Activated T-cell treated with anti-CD3 and anti-CD28 coated beads, Interleukin-2, amount 50 U/mL, for 72 hours (primary cell): ENCODE measurements around the gene PWWP2A. TPM values are rescaled to one million over a fixed set of nuclear protein-coding genes. Genes with fewer than 3 reads are reported as not detected.

Experiments
- ATAC-seq, 2 donors: fragments of 150-1000 bp; cut with Tn5 transposase; replicated peaks in 1 of 2; 2 replicates each; pipeline ENCODE4 v1.10.0; 2021; ENCODE audit warnings: moderate library complexity in 2 of 2, mild to moderate bottlenecking in 1 of 2
- DNase-seq, 2 donors: peaks; one replicate each; pipeline ENCODE4 v3.0.0; 2021 to 2022; ENCODE audit warnings: mixed read lengths in 1 of 2
- H3K27ac Mint-ChIP-seq: one replicate; pipeline ENCODE4 v1.8.0; 2022; ENCODE audit warnings: mild to moderate bottlenecking, moderate library complexity, mixed read lengths
- H3K27me3 Mint-ChIP-seq: one replicate; pipeline ENCODE4 v1.8.0; 2022; ENCODE audit warnings: low read depth, mixed read lengths
- H3K36me3 Mint-ChIP-seq, 2 donors: one replicate each; pipeline ENCODE4 v1.8.0; 2022; ENCODE audit warnings: mixed read lengths in 2 of 2, mild to moderate bottlenecking in 1 of 2; ENCODE audit not compliant: insufficient read depth in 2 of 2
- H3K4me1 Mint-ChIP-seq: one replicate; pipeline ENCODE4 v1.8.0; 2022; ENCODE audit warnings: low read depth, mixed read lengths
- H3K4me3 Mint-ChIP-seq, 2 donors: one replicate each; pipeline ENCODE4 v1.8.0; 2022; ENCODE audit warnings: mild to moderate bottlenecking in 2 of 2, mixed read lengths in 2 of 2, moderate library complexity in 2 of 2
- H3K9me3 Mint-ChIP-seq, 2 donors: one replicate each; pipeline ENCODE4 v1.8.0; 2022; ENCODE audit warnings: mixed read lengths in 2 of 2
- total RNA-seq, 2 donors: library from RNA; stranded (reverse); gene quantifications; one replicate each; pipeline ENCODE4 v1.2.3, GENCODE V29; 2022

The PWWP2A gene
- total RNA-seq, 2 donors from 2014 or later: 14.9 to 21.3 TPM

DNA sequence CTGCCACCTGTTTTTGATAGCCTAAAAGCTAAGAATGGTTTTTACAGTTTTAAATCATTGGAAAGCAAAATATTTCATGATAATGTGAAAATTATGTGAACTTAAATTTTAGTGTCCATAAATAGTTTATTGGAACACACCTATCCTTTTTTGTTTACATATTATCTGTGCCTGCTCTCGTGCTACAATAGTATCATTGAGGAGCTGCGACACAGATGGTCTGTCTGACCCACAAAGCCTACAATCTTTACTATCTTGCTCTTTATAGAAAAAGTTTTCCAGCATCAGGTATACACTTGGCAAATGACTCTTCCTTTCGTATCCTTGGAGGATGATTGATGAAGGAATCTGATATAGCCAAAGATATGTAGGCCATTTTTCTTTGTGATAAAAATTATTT lies 70.2 kb downstream of the PWWP2A start:
- no peak for ATAC-seq
- H3K36me3 Mint-ChIP-seq: peaks cover 0 to 28% of the 10 kb centered on the region in 2 donors
- no peaks in the 10 kb centered on the region for H3K9me3 Mint-ChIP-seq
- H3K4me1 Mint-ChIP-seq: peaks cover 6% of the 10 kb centered on the region
- no peak overlapping the region for H3K4me3 Mint-ChIP-seq
- no peak for DNase-seq
- peak overlapping the region; percentile 80 for H3K27ac Mint-ChIP-seq
- H3K27me3 Mint-ChIP-seq: no peaks in the 10 kb centered on the region

GRCh38 chr5:160048131-160048530 lies 71.1 kb downstream of the PWWP2A start:
- Mint-ChIP-seq H3K36me3 (peaks cover 0 to 23% of the 10 kb centered on the region in 2 donors), H3K9me3 (no peaks in the 10 kb centered on the region), H3K27me3 (no peaks in the 10 kb centered on the region), H3K27ac (no peak overlapping the region), H3K4me3 (no peak overlapping the region), H3K4me1 (peaks cover 9% of the 10 kb centered on the region)
- ATAC-seq (no peak), DNase-seq (no peak)

DNA sequence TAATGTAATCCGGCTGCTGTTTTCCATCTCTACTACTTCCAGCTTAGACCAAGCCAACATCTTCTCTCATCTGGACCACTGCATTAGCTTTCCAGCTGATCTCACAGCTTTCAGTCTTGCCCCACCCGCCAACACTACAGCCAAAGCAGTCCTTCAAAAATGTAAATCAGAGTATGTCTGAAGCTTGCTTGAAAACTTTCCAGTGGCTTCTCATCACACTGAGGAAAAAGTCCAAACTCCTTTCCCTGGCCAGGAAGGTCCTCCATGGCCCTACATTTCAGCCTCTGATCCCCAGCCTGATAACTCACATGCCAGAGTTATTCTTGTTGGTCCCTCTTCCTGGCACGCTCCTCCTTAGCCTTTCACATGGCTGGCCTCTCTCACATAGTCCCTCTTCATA lies 71.8 kb downstream of the PWWP2A start:
- Mint-ChIP-seq H3K36me3 (peaks cover 0 to 19% of the 10 kb centered on the region in 2 donors), H3K27ac (no peak overlapping the region), H3K27me3 (no peaks in the 10 kb centered on the region), H3K9me3 (no peaks in the 10 kb centered on the region), H3K4me1 (peaks cover 9% of the 10 kb centered on the region), H3K4me3 (no peak overlapping the region)
- ATAC-seq (no peak), DNase-seq (no peak)

- Mint-ChIP-seq H3K27me3 (no peaks in the 10 kb centered on the region), H3K4me1 (peaks cover 9% of the 10 kb centered on the region), H3K27ac (no peak overlapping the region), H3K9me3 (no peaks in the 10 kb centered on the region), H3K36me3 (peaks cover 1 to 15% of the 10 kb centered on the region in 2 donors), H3K4me3 (no peak overlapping the region)
- DNase-seq (no peak), ATAC-seq (no peak)
Observed at GRCh38 chr5:160044967-160045366, 74.3 kb downstream of the PWWP2A start.

- Mint-ChIP-seq H3K27ac (no peak overlapping the region), H3K4me3 (no peak overlapping the region), H3K27me3 (no peaks in the 10 kb centered on the region), H3K9me3 (no peaks in the 10 kb centered on the region), H3K4me1 (peaks cover 9% of the 10 kb centered on the region), H3K36me3 (peaks cover 1 to 15% of the 10 kb centered on the region in 2 donors)
- ATAC-seq (no peak), DNase-seq (no peak)
Observed at GRCh38 chr5:160044391-160044804, 74.9 kb downstream of the PWWP2A start.

DNA sequence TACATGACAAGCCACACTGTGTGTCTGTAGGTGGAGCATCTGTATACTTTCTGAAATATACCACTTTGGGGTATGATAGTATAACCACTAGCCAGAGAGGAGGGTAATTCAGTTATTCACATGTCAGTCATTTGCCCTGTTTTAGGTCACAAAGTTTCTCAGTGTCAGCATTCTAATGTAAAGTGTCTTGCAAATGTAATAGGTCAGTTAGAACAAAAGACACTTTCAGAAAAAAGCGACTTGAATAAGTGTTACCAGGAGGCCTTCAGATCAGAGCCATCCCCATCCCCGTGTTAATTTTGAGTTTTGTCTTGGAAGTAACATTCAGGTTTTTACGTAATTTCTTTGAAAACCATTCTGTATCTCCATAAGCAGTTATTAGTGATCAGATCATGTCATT lies 76.6 kb downstream of the PWWP2A start:
- Mint-ChIP-seq H3K27me3 (no peaks in the 10 kb centered on the region), H3K27ac (no peak overlapping the region)
- no peak for ATAC-seq

More for the DNA sequence above, 76.6 kb downstream of the PWWP2A start:
- DNase-seq: no peak
- no peak overlapping the region for H3K4me3 Mint-ChIP-seq
- peaks cover 9% of the 10 kb centered on the region for H3K4me1 Mint-ChIP-seq
- H3K36me3 Mint-ChIP-seq: peaks cover 1 to 15% of the 10 kb centered on the region in 2 donors
- H3K9me3 Mint-ChIP-seq: no peaks in the 10 kb centered on the region

Other genes with a start within 250 kb of the PWWP2A start
- not detected for gene ADRA1B, start 203.0 kb downstream of the PWWP2A start, total RNA-seq
- 10 to 100 TPM; 46.8 to 50.5 TPM for gene TTC1, start 110.3 kb downstream of the PWWP2A start, total RNA-seq
- gene FABP6, start 110.1 kb upstream of the PWWP2A start, total RNA-seq: not detected
- not detected for gene CCNJL, start 193.1 kb upstream of the PWWP2A start, total RNA-seq